H1 (cell line): ENCODE data around the gene ECI1. TPM values are rescaled to one million over a fixed set of nuclear protein-coding genes. Genes with fewer than 3 reads are reported as not detected.

Experiments used
- CTCF ChIA-PET: fragments of 300-600 bp; sonication (Branson Sonifier 250); formaldehyde crosslinking; loops from one replicate; lab custom pipeline; 2021; ENCODE audit not compliant: partially characterized antibody; lab: Charles Lee
- POLR2A ChIA-PET: fragments of 300-600 bp; sonication (Branson Sonifier 250); formaldehyde crosslinking; loops from one replicate; lab custom pipeline; 2021; ENCODE audit warnings: inconsistent platforms; ENCODE audit not compliant: partially characterized antibody; lab: Charles Lee
- DNase-seq, 2 experiments: peaks; one replicate each; pipeline versions ENCODE4 v3.0.0 to v3.0.0-alpha.2; 2010 to 2022; ENCODE audit warnings: low spot score in 2 of 2, low read depth in 1 of 2, mixed read lengths in 1 of 2
- FAIRE-seq: peaks from 2 replicates; lab custom pipeline; 2011; peaks lifted over from hg19 to GRCh38; lab: Jason Lieb, UNC
- H2AFZ ChIP-seq: 2 replicates; pipeline ENCODE4 v1.8.1; 2012; ENCODE audit warnings: low read length, inconsistent platforms
- H2AK5ac ChIP-seq: 2 replicates; pipeline ENCODE4 v1.6.1; 2013; ENCODE audit warnings: low read depth, low read length
- H2BK120ac ChIP-seq: replicated peaks from 2 replicates; pipeline ENCODE3; 2013; ENCODE audit warnings: low read depth, low read length, inconsistent platforms
- H2BK12ac ChIP-seq: 2 replicates; pipeline ENCODE4 v1.6.1; 2013; ENCODE audit warnings: low read depth, low read length
- H2BK15ac ChIP-seq: 2 replicates; pipeline ENCODE4 v1.6.1; 2013; ENCODE audit warnings: low read length
- H2BK20ac ChIP-seq: 2 replicates; pipeline ENCODE4 v1.6.1; 2013; ENCODE audit warnings: low read length
- H2BK5ac ChIP-seq: 2 replicates; pipeline ENCODE4 v1.6.1; 2013; ENCODE audit warnings: low read depth, low read length
- H3K14ac ChIP-seq: 2 replicates; pipeline ENCODE4 v1.6.1; 2013; ENCODE audit warnings: inconsistent platforms; ENCODE audit not compliant: insufficient read length
- H3K18ac ChIP-seq: 2 replicates; pipeline ENCODE4 v1.6.1; 2013; ENCODE audit warnings: low read length; ENCODE audit errors: extremely low read depth
- H3K23ac ChIP-seq: 2 replicates; pipeline ENCODE4 v1.6.1; 2013; ENCODE audit warnings: inconsistent platforms; ENCODE audit not compliant: insufficient read length
- H3K23me2 ChIP-seq: 2 replicates; pipeline ENCODE4 v1.6.1; 2013; ENCODE audit warnings: low read depth, low read length
- H3K27ac ChIP-seq: 2 replicates; pipeline ENCODE4 v1.6.1; 2011; ENCODE audit warnings: low read depth, low read length, inconsistent platforms
- H3K27me3 ChIP-seq, 4 experiments: replicated peaks in 1 of 4; 1 replicate in 1 of 4; 2 replicates in 3 of 4; pipeline versions ENCODE4 v1.6.1 to v1.8.1; 2011 to 2013; ENCODE audit warnings: low read length in 3 of 4, mild to moderate bottlenecking in 3 of 4, inconsistent platforms in 2 of 4, mixed read lengths in 2 of 4, moderate library complexity in 1 of 4; ENCODE audit not compliant: control insufficient read depth in 3 of 4, insufficient read depth in 3 of 4; ENCODE audit errors: extremely low read depth in 1 of 4
- H3K36me3 ChIP-seq, 4 experiments: 2 replicates each; pipeline versions ENCODE4 v1.6.1 to v1.8.1; 2011 to 2013; ENCODE audit warnings: mild to moderate bottlenecking in 4 of 4, low read length in 3 of 4, moderate library complexity in 2 of 4, control low read depth in 1 of 4, inconsistent platforms in 1 of 4; ENCODE audit not compliant: insufficient read depth in 4 of 4, control insufficient read depth in 2 of 4
- H3K4ac ChIP-seq: replicated peaks from 2 replicates; pipeline ENCODE3; 2013; ENCODE audit warnings: low read length, low read depth, mixed read lengths, inconsistent platforms; ENCODE audit not compliant: insufficient read length
- H3K4me1 ChIP-seq, 4 experiments: replicated peaks in 1 of 4; 1 replicate in 1 of 4; 2 replicates in 3 of 4; pipeline versions ENCODE4 v1.6.1 to v1.8.1; 2011 to 2013; ENCODE audit warnings: low read length in 3 of 4, inconsistent platforms in 2 of 4, mixed read lengths in 1 of 4; ENCODE audit not compliant: insufficient read depth in 4 of 4, control insufficient read depth in 3 of 4
- H3K4me2 ChIP-seq, 2 experiments: 2 replicates each; pipeline versions ENCODE4 v1.6.1 to v1.8.1; 2011 to 2013; ENCODE audit warnings: low read depth in 2 of 2, low read length in 2 of 2, control low read depth in 1 of 2, inconsistent platforms in 1 of 2, mild to moderate bottlenecking in 1 of 2; ENCODE audit not compliant: insufficient read depth in 1 of 2
- H3K4me3 ChIP-seq, 4 experiments: fragments of 200-600, 300-600 bp in 1 of 4; sonication (generic), shearing (Covaris generic), sonication (Bioruptor Twin) in 1 of 4; 2 replicates each; pipeline versions ENCODE4 v1.5.1 to v1.8.1; 2011 to 2016; ENCODE audit warnings: low read length in 4 of 4, low read depth in 3 of 4, control low read depth in 2 of 4, inconsistent platforms in 2 of 4, mild to moderate bottlenecking in 2 of 4, mixed read lengths in 1 of 4, moderate library complexity in 1 of 4; ENCODE audit not compliant: insufficient read depth in 2 of 4; ENCODE audit errors: extremely low read depth in 1 of 4
- H3K56ac ChIP-seq: replicated peaks from 2 replicates; pipeline ENCODE3; 2013; ENCODE audit warnings: low read depth, mild to moderate bottlenecking, mixed read lengths, low read length, inconsistent platforms; ENCODE audit not compliant: insufficient read length
- H3K79me1 ChIP-seq: 2 replicates; pipeline ENCODE4 v1.6.1; 2013; ENCODE audit warnings: low read depth, low read length, control low read depth
- H3K79me2 ChIP-seq, 2 experiments: 2 replicates each; pipeline versions ENCODE4 v1.6.1 to v1.8.1; 2012 to 2013; ENCODE audit warnings: low read length in 2 of 2, mild to moderate bottlenecking in 2 of 2, inconsistent platforms in 1 of 2; ENCODE audit not compliant: insufficient read depth in 2 of 2, control insufficient read depth in 1 of 2
- H3K9ac ChIP-seq, 4 experiments: replicated peaks in 1 of 4; 1 replicate in 1 of 4; 2 replicates in 3 of 4; pipeline versions ENCODE4 v1.6.1 to v1.8.1; 2011 to 2013; ENCODE audit warnings: low read depth in 3 of 4, low read length in 3 of 4, control low read depth in 2 of 4, mild to moderate bottlenecking in 2 of 4, moderate library complexity in 2 of 4, inconsistent platforms in 1 of 4; ENCODE audit errors: extremely low read depth in 1 of 4
- H3K9me3 ChIP-seq, 2 experiments: 2 replicates each; pipeline versions ENCODE4 v1.6.1 to v1.8.1; 2012 to 2013; ENCODE audit warnings: mild to moderate bottlenecking in 2 of 2, moderate library complexity in 2 of 2, control low read depth in 1 of 2, inconsistent platforms in 1 of 2, low read depth in 1 of 2, low read length in 1 of 2, mixed read lengths in 1 of 2; ENCODE audit not compliant: insufficient read depth in 2 of 2
- H4K20me1 ChIP-seq, 2 experiments: replicated peaks in 1 of 2; 2 replicates each; pipeline versions ENCODE3 to v1.8.1; 2011 to 2013; ENCODE audit warnings: inconsistent platforms in 2 of 2, low read length in 2 of 2, mild to moderate bottlenecking in 1 of 2; ENCODE audit not compliant: insufficient read depth in 2 of 2, control insufficient read depth in 1 of 2
- H4K5ac ChIP-seq: 2 replicates; pipeline ENCODE4 v1.6.1; 2013; ENCODE audit warnings: low read length, low read depth, mixed read lengths, inconsistent platforms; ENCODE audit not compliant: insufficient read length
- H4K8ac ChIP-seq: 2 replicates; pipeline ENCODE4 v1.8.0; 2013; ENCODE audit warnings: mild to moderate bottlenecking, moderate library complexity, low read length, inconsistent platforms; ENCODE audit not compliant: insufficient read depth; ENCODE audit errors: extremely low read depth
- H4K91ac ChIP-seq: replicated peaks from 2 replicates; pipeline ENCODE3; 2013; ENCODE audit warnings: low read length, mixed read lengths, inconsistent platforms; ENCODE audit not compliant: insufficient read length
- KDM1A ChIP-seq: fragments of 200-600, 300-600 bp; sonication (generic); IDR thresholded peaks from 2 replicates; pipeline ENCODE4 v1.7.1; 2016; ENCODE audit warnings: mild to moderate bottlenecking, low read length, borderline replicate concordance
- POLR2AphosphoS5 ChIP-seq: IDR thresholded peaks from 2 replicates; pipeline ENCODE4 v1.6.1; 2011; ENCODE audit warnings: low read depth, low read length
- WGBS, 2 experiments: shearing (Covaris generic) in 1 of 2; methylation state at CpG; one replicate each; pipeline versions ENCODE4 v1.1.6 to v1.1.7; 2013 to 2015; ENCODE audit warnings: low lambda C conversion rate in 2 of 2, mixed read lengths in 2 of 2, inconsistent platforms in 1 of 2, low coverage in 1 of 2, missing lambda C conversion rate in 1 of 2; ENCODE audit not compliant: insufficient replicate concordance in 2 of 2, insufficient coverage in 1 of 2, insufficient read length in 1 of 2; ENCODE audit errors: extremely low coverage in 1 of 2, missing lambda C conversion rate in 1 of 2; 5-methylcytosine and 5-hydroxymethylcytosine counted together
- polyA plus RNA-seq, 7 experiments: library from polyadenylated mRNA; depleted of rRNA in 3 of 7; stranded (reverse) in 5 of 7; unstranded in 2 of 7; fragments of >200 nt in 5 of 7; fragments of 200-250 nt in 2 of 7; gene quantifications; 1 replicate in 5 of 7; 2 replicates in 1 of 7; 4 replicates in 1 of 7; pipeline versions ENCODE4 v1.2.1 to v1.2.3, GENCODE V29; 2011 to 2013; ENCODE audit warnings: missing spikeins in 2 of 7, mixed read lengths in 2 of 7
- total RNA-seq: library from RNA; stranded (reverse); fragmentation: NEBNext Ultra II Directional; extraction: Animal tissue kit (Norgen Biotek cat#: 25700); gene quantifications from 2 replicates; pipeline ENCODE4 v1.2.1, GENCODE V29; 2021

Gene ECI1
- total and polyA plus RNA-seq, 2 of the 8 experiments (the other 6 are each of a cell fraction or from before 2014, with no cell fraction given): 79.5 to 151 TPM

DNA sequence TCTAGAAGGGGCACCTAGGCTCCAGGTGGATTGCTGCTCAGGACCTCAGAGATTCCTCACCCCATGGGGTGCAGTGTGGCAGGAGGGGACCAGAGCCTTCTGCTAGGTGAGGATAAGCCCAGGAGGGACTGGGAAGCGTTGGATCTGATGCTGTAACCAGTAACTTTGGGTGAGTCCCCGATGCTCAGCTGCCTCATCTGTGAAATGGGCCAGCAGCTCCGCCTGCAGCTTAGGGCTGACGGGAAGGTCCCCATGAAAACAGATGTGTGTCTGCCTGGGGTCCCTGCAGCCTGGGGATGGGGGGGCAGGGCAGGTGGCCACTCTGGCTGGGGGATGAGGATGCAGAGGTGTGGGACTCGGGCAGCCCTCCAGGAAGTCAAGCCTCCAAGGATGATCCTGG is 52.3 kb downstream of the ECI1 start:
- H3K18ac ChIP-seq: no peak overlapping the region
- H3K9me3 ChIP-seq: no peaks in the 10 kb centered on the region
- H3K56ac ChIP-seq: no peak overlapping the region
- H3K23ac ChIP-seq: no peak overlapping the region
- no peak overlapping the region for H2BK12ac ChIP-seq
- DNase-seq: no peak
- H3K23me2 ChIP-seq: peaks cover 8% of the 10 kb centered on the region; the same call in 1 of the 2 replicates
- no peak overlapping the region for H2BK20ac ChIP-seq
- H4K20me1 ChIP-seq: peaks cover 4 to 9% of the 10 kb centered on the region in 2 experiments
- H2AK5ac ChIP-seq: no peak overlapping the region
- H2AFZ ChIP-seq: no peak overlapping the region
- H3K4ac ChIP-seq: no peak overlapping the region
- no peak overlapping the region for H3K27ac ChIP-seq
- no peak overlapping the region for H4K91ac ChIP-seq
- no peak for FAIRE-seq
- H3K36me3 ChIP-seq: no peaks in the 10 kb centered on the region
- no peak overlapping the region for H3K9ac ChIP-seq
- H3K79me1 ChIP-seq: no peaks in the 10 kb centered on the region
- peaks cover 4 to 34% (median 24%) of the 10 kb centered on the region in 4 experiments for H3K27me3 ChIP-seq
- no peak overlapping the region for H2BK120ac ChIP-seq
- POLR2A ChIA-PET: interaction anchor here (0.6 to 6.9 kb wide), 10 partner anchors 8 to 310 kb away, joined by 3 to 63 read pairs (median 4); partner anchors contain the start of genes BRICD5, ECI1, PGP and TRAF7
- H4K8ac ChIP-seq: peak overlapping the region; percentile 62; the same call in 1 of the 2 replicates
- 91% methylated on average over 4 of the region's 5 CpGs; no CpG with 5 or more reads in 1 of the 2 experiments for whole genome bisulfite sequencing, 2 experiments
- H2BK15ac ChIP-seq: no peak overlapping the region
- H3K4me1 ChIP-seq: peaks cover 0 to 10% (median 3%) of the 10 kb centered on the region in 4 experiments; a peak in 4 of 7 replicates
- CTCF ChIA-PET: interaction anchor here (0.9 to 2.0 kb wide), 5 partner anchors 10 to 52 kb away, joined by 3 to 7 read pairs (median 5); partner anchors contain the start of genes ECI1 and PGP
- no peak overlapping the region for H3K4me2 ChIP-seq
- no peak overlapping the region for H3K4me3 ChIP-seq
- H2BK5ac ChIP-seq: no peak overlapping the region
- no peaks in the 10 kb centered on the region for H3K79me2 ChIP-seq
- H4K5ac ChIP-seq: no peak overlapping the region
- peak; percentile 63; the same call in 1 of the 2 replicates for TF ChIP-seq KDM1A
- TF ChIP-seq POLR2AphosphoS5: no peak
- H3K14ac ChIP-seq: no peak overlapping the region
